GM13977 (cell line): ENCODE data around the gene SLC16A11.

Source experiments
- DNase-seq: peaks from one replicate; pipeline ENCODE4 v3.0.0; 2012; ENCODE audit warnings: low spot score
- CTCF ChIP-seq: IDR thresholded peaks from 2 replicates; pipeline ENCODE4 v1.5.1; 2012; ENCODE audit warnings: mild to moderate bottlenecking, control low read depth; ENCODE audit not compliant: insufficient read depth; ENCODE audit errors: extremely low read depth, missing control alignments
- in situ Hi-C: fragments of 300-500 bp; cut with MboI; formaldehyde crosslinking; loops from one replicate; pipeline ENCODE4 v1.12.0; 2022; ENCODE audit warnings: low sequenced_read_pairs, low pct_unique_long_range_greater_than_20kb, mixed read lengths, inconsistent platforms; ENCODE audit not compliant: unreplicated experiment

Gene SLC16A11

GRCh38 chr17:7025245-7025644, 18.6 kb downstream of the SLC16A11 start:
- no peak for TF ChIP-seq CTCF
- DNase-seq: no peak
- in situ Hi-C loops: no loop called here

- in situ Hi-C loops: no loop called here
- no peak for DNase-seq
- TF ChIP-seq CTCF: no peak
These were observed 19.5 kb downstream of the SLC16A11 start for GRCh38 chr17:7024402-7024785.

DNA sequence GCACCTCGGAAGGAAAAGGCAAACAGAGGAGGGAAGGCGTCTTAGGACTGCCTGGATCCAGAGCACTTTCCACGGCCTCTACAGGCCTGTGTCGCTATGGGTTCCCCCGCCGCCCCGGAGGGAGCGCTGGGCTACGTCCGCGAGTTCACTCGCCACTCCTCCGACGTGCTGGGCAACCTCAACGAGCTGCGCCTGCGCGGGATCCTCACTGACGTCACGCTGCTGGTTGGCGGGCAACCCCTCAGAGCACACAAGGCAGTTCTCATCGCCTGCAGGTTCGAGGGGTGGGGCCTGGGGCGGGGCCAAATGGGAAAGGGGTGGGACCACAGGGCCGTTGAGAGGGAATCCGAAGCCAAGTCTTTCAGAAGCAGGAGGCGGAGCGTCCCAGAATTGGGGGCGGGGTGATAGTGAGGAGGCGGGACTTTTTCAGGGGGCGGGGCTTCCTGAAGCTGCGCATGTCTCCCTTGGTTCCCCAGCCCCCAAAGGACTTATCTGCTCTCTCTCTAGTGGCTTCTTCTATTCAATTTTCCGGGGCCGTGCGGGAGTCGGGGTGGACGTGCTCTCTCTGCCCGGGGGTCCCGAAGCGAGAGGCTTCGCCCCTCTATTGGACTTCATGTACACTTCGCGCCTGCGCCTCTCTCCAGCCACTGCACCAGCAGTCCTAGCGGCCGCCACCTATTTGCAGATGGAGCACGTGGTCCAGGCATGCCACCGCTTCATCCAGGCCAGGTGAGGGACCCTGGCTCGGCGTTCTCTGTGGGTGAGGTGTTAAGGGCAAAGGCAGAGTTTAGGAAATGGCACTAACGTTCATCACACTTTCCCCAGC, 20.1 kb downstream of the SLC16A11 start:
- DNase-seq: peak; percentile 95
- no peak for TF ChIP-seq CTCF
- in situ Hi-C loops: no loop called here

- in situ Hi-C loops: no loop called here
- TF ChIP-seq CTCF: no peak
- no peak for DNase-seq
These were observed 20.9 kb downstream of the SLC16A11 start, which contains the start of gene BCL6B for GRCh38 chr17:7022781-7023571. Gene BCL6B, plus strand, starts transcription at chr17:7023050. Its CDS starts 622 bp downstream, at chr17:7023672.

DNA sequence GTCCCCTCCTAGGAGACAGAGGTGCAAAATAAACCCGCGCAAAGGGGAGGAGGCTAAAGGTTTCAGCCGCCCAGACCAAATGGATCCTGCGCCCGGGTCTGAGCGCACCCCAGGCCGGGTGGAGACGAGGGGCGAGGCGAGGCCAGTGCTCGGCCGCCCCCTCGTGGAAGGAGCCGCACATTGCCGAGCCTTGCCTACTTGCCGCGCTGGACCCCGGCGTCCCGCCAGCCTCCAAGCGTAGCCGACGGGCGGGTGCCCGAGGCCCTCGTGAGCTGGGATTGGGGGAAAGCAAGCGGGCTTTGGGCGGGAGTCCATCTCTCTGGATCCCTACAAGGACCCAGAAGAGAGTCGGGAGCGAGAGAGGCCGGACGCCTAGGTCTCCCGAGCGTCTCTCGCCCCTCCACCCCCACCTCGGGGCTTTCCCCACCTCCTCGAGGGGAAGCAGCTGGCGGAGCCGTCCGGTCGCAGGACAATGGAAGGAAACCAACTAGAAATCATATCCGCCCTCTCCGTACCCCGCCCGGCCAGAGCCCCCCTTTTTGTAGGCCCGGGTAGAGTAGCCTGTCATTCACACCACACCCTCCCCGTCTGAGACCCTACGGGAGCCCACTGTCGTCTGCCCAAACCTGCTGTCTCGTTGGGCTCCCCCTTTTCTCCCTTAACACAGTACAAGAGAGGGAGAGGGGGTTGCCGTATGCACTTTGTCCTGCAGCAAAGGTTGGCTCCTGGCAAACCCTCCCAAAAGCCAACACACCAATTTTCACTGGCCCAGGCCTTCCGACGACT, 21.7 kb downstream of the SLC16A11 start:
- in situ Hi-C loops: no loop called here
- peak; percentile 91 for DNase-seq
- TF ChIP-seq CTCF: peak; percentile 95
